Fibroblast of skin of right biceps (primary cell): ENCODE measurements around the gene TBC1D22A.

ENCODE experiments used
- DNase-seq: peaks from one replicate; pipeline ENCODE4 v3.0.0-alpha.2; 2013

Gene TBC1D22A

DNA sequence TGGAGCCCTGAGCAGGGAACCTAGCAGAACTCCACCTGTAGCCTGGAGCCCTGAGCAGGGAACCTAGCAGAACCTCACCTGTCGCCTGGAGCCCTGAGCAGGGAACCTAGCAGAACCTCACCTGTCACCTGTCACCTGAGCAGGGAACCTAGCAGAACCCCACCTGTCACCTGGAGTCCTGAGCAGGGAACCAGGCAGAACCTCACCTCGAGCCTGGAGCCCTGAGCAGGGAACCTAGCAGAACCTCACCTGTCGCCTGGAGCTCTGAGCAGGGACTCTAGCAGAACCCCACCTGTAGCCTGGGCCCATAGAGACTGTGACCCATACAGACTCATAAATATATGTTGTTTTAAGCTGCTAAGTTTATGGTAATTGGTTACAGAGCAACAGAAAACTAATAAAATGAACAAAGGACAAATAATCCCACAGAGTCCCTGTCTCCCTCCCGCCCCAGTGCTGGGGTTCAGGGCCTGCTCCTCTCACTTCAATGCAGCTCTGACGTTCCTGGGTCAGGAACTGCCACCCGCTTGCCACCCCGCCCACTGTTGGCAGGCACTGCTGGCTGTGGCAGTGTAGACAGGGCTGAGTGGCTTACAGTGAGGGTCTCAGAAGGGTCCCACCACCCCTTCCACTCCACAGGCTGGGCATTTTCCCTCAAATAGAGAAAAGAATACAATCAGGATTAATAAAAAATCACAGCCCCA is 259.1 kb downstream of the TBC1D22A start:
- no peak for DNase-seq

DNA sequence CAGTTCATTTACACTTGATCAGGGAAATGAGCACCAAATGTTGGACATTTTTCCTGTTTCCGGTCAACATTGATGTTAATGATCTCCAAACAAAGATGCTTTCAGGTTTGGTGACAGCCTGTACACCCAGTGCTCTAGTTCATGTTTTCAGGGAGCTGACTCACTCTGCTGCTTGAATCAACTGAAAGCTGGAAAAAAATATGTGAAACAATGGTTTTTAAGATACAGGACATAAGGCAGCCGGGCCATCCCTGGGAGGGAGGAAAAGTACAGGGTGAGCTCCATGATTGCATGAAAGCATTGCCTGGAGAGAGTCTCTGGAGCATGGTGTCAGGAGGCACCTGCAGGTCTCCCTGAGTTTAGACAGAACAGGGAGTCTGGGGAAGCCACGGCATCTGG is 259.6 kb downstream of the TBC1D22A start:
- DNase-seq = no peak

DNA sequence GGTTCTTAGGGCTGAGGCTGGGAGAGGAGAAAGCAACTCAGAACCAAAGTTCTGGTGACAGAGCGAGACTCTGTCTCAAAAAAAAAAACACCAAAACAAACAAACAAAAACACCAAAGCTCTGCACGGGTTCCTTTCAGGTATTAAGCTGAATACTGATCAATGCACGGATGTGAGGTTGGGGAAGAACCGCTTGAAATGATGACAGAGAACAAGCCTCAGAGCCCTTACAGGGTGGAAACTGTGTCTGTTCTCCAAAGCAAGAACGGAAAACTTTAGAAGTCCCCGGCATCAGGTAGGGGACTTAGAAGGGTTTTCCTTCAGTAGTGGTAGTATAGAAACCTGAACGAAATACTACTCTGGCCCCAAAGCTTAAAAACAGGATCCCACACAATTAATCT is 260.0 kb downstream of the TBC1D22A start:
- no peak for DNase-seq

DNA sequence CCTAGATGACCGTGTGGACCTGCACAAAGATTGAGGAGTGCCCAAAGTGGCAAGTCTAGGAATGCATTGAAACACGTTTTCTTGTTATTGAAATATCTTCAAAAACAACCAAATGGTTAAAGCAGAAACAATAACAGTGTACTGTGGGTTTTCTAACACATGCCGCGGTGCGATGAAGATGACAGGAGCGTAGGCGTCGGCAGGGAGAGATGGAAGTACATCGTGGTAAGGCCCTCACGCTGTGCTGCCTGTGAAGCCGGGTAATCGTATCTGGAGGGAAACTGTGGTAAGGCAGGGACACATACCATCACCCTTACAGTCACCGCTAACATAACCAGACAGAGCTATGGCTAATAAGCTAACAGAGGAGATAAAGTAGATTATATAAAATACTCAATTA is 261.4 kb downstream of the TBC1D22A start:
- DNase-seq = no peak

DNA sequence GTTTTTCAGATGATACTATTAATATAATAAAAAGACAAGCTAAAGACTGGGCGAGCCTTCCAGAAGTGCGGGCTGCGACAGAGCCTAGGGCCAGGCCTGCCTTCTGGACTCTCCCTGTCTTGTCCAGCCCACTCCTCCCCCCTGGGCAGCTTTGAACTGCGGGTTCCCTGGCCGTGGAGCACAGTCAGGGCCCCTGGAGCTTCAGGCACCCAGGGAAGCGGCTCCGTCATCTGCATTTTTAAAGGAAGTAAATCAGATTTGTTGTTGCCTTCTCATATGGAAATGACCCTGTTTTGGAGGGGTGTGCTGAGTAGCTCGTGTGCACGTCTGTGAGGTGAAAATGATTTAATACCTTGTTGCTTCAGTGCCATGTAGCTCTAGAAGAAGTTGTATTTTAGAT is 265.3 kb downstream of the TBC1D22A start:
- DNase-seq = no peak

DNA sequence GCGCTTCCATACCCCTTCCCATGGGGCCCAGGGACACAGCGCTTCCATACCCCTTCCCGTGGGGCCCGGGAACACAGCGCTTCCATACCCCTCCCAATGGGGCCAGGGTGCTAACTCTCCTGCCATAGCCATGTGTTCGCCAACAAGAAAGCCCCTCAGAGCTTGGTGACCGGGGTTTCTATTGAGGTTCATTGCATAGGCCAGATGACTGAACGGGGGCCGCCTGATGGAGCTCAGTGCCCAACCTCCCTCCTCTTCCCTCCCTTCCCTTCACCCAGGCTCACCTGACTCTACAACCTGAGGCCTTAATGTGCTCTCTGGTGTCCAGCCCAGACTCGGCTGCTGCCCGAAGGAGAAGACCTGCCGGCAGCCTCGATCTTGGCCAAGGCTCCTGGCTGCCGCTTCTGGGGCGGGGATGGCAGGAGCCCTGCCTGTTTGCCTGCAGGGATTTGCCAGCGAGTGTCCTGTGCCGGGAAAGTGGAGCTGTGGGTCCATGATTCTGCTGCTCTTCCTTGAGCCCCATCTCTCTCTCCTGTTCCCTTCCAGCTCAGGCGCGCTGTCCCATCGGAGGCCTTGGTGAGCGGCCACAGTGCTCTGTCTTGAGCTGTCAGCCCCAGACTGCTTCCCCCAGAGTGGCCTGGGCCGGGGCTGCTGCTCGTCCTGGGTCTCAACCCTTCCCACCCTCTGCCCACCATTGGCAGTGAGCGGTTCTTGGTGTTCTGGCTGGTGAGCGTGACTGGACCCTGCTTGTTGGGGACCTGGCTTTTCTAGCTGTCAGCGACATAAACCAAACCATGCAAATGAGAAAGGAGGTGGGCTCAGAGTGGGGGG is 267.0 kb downstream of the TBC1D22A start:
- DNase-seq = no peak

DNA sequence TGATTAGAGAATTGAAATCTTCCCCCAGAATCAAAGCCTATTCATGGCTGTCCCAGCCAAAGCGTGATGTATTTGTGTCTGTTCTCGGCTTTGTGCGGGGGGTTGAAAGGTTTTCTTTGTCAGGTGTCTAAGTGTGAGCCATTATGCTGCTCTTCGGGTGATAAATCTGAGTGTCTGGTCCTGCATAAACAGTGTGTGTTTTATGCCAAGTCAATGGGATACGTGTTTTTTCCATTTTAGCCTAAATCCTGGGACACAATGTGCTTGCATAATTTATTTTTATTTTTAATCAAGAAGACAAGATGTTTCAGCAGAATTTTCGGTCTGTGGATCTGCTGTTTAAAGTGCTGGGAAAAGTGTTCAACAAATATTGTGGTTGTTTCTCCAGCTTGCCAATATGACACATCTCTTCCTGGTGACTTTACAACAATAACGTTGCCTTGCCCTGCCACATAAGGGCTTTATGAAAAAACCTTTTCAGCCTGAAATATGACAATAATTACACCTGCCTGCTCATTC is 267.8 kb downstream of the TBC1D22A start:
- peak; percentile 19 for DNase-seq

DNA sequence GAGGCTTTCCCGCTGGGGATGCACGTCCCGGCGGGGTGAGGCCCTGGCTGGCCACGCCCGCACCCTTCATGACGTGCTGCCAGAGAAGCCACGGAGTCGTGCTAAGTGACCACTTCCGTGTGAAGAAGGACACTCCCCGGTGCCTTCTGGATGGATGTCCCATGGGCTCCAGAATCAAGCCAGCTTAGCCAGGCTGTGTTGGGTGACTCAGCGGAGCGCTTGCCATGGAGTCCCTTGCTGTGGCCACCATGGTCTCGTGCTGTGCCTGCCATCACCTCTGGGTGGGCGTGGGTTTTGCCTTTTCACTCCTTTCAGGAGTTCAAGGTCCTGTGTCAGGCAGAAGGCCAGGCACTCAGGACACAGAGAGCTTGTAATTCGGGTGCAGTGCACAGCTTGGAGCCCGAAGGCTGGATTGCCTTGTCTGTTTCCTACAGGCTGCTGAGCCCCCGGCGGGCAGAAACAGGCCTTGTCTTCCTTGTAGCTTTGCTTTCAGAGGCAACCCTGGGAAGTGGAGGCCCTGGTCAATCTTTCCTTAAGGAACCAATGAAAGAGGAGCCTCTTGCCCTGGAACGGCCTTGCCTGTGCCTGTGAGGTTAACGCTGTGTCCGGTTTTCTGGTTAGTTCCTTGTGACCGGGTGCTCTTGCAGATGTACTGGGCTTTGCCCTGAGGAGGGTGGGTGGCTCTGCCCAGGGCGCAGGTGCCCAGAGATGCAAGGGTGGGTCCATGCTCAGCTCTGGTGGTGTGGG is 268.6 kb downstream of the TBC1D22A start:
- peak; percentile 51 for DNase-seq

DNA sequence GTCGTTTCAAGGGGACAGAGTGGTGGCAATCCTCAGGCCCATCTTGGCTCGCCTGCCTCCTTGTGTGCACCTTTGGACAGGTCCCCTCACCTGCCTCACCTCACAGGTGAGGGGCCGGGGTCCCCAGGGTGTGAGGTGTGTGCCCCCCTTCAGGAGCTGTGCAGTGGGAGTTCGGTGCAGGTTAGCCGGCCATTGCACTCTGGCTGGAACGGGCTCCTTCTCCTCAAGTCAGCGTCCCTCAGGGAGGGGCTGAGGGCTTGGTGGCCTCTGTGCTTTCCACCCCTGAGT is 269.1 kb downstream of the TBC1D22A start:
- DNase-seq = no peak

DNA sequence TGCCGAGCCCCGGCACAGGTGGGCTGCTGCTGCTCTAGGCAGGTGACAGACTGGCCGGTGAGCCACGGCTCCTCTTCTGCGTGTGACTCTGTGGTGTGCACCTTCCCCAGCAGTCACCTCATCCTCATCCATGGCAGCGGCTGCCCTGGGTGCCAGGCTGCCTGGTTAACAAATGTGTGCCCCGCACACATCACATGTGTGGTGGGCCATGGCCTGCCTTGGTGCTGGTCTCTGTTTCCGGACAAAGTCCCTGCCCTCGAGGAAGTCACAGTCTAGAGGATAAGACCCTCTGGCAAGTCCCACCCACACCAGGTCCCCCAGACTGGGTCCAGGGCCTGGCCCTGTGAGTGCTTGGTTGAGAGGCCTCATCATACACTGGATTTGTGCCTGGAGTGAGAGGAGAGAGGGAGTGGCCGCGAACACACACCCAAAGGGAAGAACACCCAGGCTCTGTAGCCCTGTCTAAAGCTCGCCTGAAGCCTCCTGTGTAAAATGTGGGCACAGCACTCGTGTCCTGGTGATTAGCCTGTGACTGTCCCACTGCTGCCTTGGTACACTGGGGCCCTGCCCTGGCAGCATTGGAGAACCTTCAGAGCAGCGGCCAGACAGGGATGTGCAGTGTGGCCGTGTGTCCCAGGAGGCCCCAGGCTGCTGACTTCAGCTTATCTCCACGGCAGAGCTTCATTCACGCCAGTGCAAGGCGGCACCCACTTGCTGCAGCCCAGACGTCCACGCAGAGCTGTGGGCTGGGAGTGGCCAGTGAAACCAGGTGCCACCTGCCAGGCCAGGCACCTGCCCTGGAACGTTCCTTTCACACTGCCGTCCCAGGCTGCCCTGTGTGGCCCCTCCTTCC is 269.9 kb downstream of the TBC1D22A start:
- DNase-seq = no peak

DNA sequence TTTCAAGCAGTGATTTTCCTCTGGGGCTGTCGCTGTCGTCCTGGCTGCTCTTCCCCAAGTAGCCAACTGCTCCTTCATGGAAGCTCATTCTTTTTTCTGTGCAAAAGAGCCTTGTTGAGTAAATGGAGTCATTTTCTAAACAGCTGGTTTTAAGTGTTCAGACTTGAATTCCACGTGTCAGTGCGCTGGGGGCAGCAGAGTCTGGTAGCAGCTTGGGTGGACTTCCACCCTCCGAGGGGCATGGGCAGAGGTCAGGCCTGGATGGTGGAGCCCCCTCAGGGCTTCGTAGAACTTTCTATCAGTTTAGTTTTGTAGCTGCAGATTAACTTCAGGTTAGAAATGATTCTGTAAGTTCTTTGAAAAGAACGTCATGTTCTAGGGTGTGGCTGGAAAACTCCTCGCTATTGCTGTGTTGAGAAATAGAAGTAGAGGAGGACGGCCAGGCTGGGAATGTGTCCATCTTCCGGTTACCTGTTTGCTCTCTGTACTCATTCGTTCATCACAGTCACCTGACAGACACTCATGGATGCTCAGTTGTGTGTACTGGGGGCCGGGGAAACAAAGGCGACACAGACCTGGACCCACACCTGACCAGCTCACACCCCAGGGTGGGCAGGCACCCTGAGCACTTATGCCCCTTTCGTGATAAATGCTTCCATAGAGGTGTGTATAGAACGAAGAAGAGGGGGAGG is 270.7 kb downstream of the TBC1D22A start:
- no peak for DNase-seq

DNA sequence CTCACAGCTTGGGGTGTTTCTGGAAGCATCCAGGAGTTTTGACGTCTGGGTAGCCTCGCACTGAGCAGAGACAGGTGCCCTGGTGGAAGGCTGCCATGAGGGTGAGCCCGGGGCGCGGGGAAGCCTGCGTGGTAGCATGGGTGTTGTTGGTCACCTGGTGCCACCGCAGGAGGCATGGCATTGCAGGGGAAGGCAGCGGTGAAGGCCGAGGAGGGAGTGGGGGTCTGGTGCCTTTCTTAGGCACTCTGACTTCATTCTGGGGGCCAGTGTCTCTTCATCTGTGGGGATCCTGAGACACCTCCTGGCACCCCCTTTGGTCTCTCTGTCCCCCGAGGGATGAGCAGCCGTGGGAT is 271.2 kb downstream of the TBC1D22A start:
- no peak for DNase-seq

DNA sequence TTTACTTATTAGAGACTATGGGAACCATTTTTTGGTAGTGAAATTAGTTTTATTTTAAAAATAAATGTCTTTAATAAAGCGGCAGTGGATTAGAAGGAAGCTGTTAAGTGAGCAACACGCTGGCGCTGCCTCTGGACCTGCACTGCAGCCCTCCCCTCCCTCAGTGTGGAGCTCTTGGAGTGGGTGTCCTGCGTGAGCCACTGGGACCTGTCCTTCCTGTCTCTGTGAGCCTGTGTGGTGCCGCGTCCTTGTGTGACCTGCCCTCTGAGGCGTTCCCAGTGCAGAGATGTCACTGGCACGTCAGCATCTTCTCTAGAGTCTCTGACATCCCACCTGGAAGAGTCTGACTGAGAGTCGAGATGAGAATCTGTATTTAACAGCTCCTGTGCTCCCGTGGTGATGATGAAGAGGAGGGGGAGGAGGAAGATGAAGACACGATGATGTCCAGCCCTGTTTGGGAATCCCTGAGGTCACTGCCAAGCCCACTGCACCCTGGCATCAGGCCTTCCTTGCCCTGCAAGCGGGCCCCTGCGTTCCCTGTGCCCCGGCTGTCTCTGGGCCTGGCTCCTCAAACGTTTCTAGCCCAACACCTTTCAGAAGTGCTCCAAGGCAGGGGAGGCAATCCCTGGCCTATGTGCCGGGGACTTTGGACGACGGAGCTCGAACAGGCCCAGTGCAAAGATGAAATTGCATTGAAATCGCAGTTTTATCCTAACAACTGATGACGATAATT is 271.8 kb downstream of the TBC1D22A start:
- no peak for DNase-seq

DNA sequence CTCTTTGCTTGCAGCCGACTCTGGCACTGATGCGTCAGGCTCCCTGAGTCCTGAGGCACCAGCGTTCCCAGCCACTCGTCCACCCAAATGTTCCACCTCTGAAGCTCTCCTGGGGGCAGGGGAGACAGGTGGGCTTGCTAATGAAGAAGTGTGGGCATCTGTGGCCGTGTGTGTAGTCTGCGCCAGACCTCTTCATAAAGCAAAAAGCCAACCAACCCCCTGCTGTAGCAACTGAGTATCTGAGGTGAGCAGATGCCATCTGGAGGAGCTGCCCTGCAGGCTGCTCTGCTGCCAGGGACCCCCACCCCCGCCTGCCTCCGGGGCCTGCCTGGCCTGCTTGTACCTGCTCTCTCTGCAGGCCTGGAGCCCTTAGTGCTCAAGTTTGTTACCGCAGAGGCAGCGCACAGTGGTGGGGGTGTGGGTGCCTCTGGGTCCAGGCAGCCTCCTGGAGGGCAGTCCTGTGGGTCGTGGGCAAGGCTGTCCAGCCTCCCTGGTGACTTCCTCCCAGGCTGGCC is 272.5 kb downstream of the TBC1D22A start:
- DNase-seq = no peak

DNA sequence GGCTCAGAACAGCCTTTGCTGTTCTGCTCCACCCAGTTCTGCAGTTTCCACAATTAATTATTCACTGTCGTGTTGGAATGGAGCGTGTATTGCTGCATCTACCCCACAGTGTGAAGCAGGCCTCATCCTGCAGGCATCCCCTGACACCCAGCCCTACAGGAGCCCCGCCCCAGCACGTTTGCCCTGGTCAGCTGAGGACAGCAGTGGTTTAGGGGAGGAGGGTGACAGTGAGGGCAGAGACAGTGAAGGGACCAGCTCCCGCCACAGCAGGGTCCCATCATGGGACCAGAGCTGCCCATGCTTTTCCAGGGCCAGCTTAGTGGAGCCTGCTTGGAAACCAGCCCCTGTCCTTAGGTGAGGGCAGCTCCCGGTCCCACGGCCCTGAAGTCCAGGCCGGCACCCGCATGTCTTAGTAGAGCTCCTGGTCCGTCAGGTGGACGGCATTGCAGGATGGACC is 273.0 kb downstream of the TBC1D22A start:
- DNase-seq = no peak

DNA sequence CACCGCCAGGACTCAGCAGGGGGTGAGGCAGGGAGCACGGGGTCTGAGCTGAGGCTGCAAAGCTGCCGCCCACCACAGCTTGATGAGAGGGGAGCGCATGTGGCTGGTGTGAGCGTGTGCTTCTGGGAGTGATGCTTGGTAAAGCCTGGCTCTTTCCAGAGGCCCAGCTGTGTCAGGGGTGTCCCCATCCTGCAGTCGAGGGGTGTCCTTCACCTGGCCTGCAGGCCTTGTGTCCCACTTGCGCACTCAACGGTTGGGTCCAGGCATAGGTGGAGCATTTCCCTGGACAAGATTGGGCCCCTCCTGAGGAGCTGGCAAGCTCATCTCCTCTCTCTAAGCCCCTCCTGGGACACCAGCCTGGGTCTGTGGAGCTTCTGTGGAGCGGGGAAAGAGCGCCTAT is 273.9 kb downstream of the TBC1D22A start:
- DNase-seq = no peak

DNA sequence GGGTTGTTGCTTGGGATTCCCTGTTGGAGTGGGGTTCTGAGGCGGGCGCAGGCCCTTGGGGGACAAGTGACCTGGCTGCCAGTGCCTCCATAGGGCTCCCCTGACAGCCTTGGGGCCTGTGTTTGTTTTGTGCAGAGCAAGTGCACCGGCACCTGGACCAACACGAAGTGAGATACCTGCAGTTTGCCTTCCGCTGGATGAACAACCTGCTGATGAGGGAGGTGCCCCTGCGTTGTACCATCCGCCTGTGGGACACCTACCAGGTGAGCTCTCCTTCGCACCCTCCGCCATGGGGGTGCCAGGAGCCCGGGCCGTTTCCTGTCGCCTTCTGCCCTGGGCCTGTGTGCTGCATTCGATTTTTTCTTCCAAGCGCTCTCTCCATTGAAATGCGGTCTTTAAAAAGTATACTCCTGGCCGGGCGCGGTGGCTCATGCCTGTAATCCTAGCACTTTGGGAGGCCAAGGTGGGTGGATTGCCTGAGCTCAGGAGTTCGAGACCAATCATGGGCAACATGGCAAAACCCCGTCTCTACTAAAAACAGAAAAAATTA is 274.6 kb downstream of the TBC1D22A start:
- DNase-seq = no peak

DNA sequence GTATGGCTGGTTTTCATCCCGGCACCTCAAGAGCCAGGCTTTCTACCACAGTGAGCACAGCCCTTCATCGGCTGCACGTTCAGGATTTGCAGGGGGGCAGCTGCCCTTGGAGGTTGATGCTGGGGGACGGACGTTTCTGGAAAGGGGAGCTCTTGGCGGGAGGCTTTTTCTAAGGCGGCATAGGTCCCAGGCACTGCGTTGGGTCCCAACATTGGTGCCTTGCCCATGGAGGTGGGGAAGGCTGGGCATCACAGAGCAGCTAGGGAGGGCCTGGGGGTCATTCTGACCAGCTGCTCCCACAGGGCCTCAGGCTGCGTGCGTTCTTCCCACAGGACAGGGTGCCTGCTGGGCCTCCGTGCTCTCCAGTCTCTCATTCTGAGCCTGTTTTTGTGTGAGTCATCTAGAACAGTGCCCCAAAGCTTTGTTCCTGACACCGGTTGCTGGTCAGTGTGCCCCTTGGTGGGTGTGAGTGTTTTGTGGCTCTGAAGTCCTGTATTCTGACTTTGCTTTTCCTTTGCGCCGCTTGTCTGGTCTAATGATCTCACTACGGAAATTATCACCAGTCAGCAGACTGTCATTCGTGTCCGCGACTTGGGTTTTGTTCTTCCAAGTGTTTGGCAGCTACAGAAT is 275.9 kb downstream of the TBC1D22A start:
- DNase-seq = no peak

DNA sequence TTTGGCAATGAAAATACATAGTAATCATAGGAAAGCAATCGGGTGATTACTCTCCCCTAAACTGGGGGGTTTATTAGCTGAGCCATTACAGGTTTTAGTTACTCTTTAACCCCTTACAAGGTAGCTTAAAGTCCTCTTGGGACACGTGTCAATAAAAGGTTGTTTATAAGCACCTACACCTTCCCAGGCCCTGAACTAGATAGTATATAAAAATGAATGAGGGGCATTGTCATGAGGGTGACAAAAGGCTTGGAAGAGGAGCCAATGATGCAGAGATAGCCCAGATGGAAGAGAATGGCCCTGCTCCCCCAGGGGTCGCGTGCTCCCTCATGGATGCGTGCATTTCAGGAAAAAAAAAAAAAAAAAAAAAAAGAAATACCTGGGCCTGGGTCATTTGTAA is 276.9 kb downstream of the TBC1D22A start:
- no peak for DNase-seq
